C4-2B (cell line): ENCODE measurements around the gene SLC31A1.
"Not testable (repeated sequence)": the region's sequence is repeated elsewhere in the genome, so short reads cannot be mapped to it uniquely, and the experiment has no call there.

ENCODE experiments used
- H3K27ac ChIP-seq: fragments of 450-650 bp; 2 replicates; pipeline ENCODE4 v1.5.1; 2017
- ZFX ChIP-seq: fragments of 450-650 bp; IDR thresholded peaks from 2 replicates; pipeline ENCODE4 v1.6.1; 2017
- TF ChIP-seq, protein P1 (sequence below): fragments of 450-650 bp; conservative IDR thresholded peaks from 2 replicates; pipeline ENCODE4 v1.5.1; 2017; ENCODE audit warnings: mild to moderate bottlenecking

Gene SLC31A1

GRCh38 chr9:113247640-113248039 lies 26.3 kb downstream of the SLC31A1 start:
- TF ChIP-seq ZFX: no peak
- TF ChIP-seq, protein P1, sequence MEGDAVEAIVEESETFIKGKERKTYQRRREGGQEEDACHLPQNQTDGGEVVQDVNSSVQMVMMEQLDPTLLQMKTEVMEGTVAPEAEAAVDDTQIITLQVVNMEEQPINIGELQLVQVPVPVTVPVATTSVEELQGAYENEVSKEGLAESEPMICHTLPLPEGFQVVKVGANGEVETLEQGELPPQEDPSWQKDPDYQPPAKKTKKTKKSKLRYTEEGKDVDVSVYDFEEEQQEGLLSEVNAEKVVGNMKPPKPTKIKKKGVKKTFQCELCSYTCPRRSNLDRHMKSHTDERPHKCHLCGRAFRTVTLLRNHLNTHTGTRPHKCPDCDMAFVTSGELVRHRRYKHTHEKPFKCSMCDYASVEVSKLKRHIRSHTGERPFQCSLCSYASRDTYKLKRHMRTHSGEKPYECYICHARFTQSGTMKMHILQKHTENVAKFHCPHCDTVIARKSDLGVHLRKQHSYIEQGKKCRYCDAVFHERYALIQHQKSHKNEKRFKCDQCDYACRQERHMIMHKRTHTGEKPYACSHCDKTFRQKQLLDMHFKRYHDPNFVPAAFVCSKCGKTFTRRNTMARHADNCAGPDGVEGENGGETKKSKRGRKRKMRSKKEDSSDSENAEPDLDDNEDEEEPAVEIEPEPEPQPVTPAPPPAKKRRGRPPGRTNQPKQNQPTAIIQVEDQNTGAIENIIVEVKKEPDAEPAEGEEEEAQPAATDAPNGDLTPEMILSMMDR: no peak
- H3K27ac ChIP-seq: no peak overlapping the region

- not testable (repeated sequence) for H3K27ac ChIP-seq
Measured at GRCh38 chr9:113249661-113250060, 28.3 kb downstream of the SLC31A1 start.

DNA sequence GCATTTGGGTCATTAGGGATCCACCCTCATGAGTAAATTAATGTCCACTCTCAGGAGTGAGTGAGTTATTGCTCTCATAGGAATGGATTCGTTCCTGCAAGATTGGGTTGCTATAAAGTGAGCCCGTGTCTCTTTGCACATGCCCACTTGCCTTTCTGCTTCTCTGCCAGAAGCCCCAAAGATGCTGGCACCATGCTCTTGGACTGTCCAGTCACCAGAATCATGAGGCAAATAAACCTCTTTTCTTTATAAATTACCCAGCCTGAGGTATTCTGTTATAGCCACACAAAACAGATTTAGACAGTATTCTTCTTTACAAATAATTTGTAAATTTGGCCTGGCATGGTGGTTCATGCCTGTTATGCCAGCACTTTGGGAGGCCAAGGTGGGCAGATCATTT lies 29.5 kb downstream of the SLC31A1 start:
- no peak for TF ChIP-seq ZFX
- TF ChIP-seq, protein P1: no peak
- no peak overlapping the region for H3K27ac ChIP-seq

- TF ChIP-seq, protein P1: no peak
- TF ChIP-seq ZFX: no peak
- no peak overlapping the region for H3K27ac ChIP-seq
Measured at GRCh38 chr9:113254991-113255390, 33.6 kb downstream of the SLC31A1 start.

DNA sequence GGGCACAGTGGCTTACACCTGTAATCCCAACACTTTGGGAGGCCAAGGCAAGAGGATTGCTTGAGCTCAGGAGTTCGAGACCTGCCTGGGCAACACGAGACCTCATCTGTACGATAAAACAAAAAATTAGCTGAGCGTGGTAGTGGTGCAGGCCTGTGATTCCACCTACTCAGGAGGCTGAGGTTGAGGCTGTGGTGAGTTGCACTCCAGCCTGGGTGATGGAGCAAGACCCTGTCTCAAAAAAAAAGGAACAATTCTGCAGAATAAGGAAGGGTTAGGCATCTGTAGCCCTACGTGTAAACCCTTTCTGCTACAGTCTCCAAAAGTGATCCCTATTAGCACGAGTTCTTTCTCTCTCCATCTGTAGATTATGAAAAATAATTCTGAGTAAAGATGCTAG lies 34.1 kb downstream of the SLC31A1 start:
- H3K27ac ChIP-seq: no peak overlapping the region
- no peak for TF ChIP-seq ZFX
- TF ChIP-seq, protein P1: no peak

- peak overlapping the region; percentile 48 for H3K27ac ChIP-seq
- no peak for TF ChIP-seq ZFX
- TF ChIP-seq, protein P1: no peak
Measured at GRCh38 chr9:113257863-113258262, 36.5 kb downstream of the SLC31A1 start.

DNA sequence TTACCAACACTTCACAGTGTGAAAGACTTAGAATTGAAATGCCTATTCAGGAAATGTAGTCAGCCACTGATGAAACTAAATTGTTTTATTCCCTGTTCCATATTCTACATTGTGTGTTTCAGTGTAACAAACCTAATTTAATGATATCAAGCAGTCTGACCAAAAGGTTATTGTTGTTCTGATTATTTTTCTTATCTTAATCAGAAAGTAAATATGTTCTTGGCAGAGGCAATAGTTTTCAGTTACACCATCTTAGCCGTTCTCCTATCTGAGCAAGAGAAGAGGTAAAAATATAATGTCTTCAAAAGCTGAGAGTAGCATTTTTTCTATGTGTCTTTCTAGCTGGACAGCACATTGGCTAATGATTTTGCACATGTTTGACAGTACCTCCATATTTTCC lies 36.9 kb downstream of the SLC31A1 start:
- H3K27ac ChIP-seq: peak overlapping the region; percentile 71; the same call in 1 of the 2 replicates
- TF ChIP-seq, protein P1: no peak
- no peak for TF ChIP-seq ZFX

GRCh38 chr9:113261917-113262671 lies 40.8 kb downstream of the SLC31A1 start:
- TF ChIP-seq, protein P1: no peak
- TF ChIP-seq ZFX: no peak
- no peak overlapping the region for H3K27ac ChIP-seq
